GM23338 (cell line): ENCODE measurements around the gene IGSF9B. TPM values are rescaled to one million over a fixed set of nuclear protein-coding genes. Genes with fewer than 3 reads are reported as not detected.

Source experiments
- ATAC-seq: fragments of 200-7000 bp; cut with Tn5 transposase; 3 replicates; pipeline ENCODE4 v1.9.1; 2020
- DNase-seq: peaks from one replicate; pipeline ENCODE4 v3.0.0-alpha.2; 2015; ENCODE audit warnings: low spot score
- H2AFZ ChIP-seq: fragments of 200-600 bp; sonication (generic); 2 replicates; pipeline ENCODE4 v1.8.0; 2016; ENCODE audit warnings: antibody characterized with exemption, mild to moderate bottlenecking, moderate library complexity
- H3F3A ChIP-seq: fragments of 200-600 bp; sonication (generic); replicated peaks from 2 replicates; pipeline ENCODE4 v1.8.0; 2017; ENCODE audit warnings: antibody characterized with exemption, mixed run types, low read depth
- H3K27ac ChIP-seq: fragments of 200-600 bp; sonication (generic); 2 replicates; pipeline ENCODE4 v1.6.1; 2016; ENCODE audit warnings: low read depth
- H3K27me3 ChIP-seq: fragments of 200-600 bp; sonication (generic); 2 replicates; pipeline ENCODE4 v1.8.0; 2016; ENCODE audit warnings: mild to moderate bottlenecking, mixed run types, moderate library complexity; ENCODE audit not compliant: insufficient read depth
- H3K36me3 ChIP-seq: fragments of 200-600 bp; sonication (generic); 2 replicates; pipeline ENCODE4 v1.8.0; 2016; ENCODE audit warnings: mild to moderate bottlenecking; ENCODE audit not compliant: insufficient read depth
- H3K4me1 ChIP-seq: fragments of 200-600 bp; sonication (generic); 2 replicates; pipeline ENCODE4 v1.8.0; 2016; ENCODE audit warnings: mild to moderate bottlenecking, moderate library complexity; ENCODE audit not compliant: insufficient read depth
- H3K4me2 ChIP-seq: fragments of 200-600 bp; sonication (generic); 2 replicates; pipeline ENCODE4 v1.7.1; 2017; ENCODE audit warnings: mixed run types
- H3K4me3 ChIP-seq: fragments of 200-600 bp; sonication (generic); 2 replicates; pipeline ENCODE4 v1.6.1; 2016; ENCODE audit warnings: mixed run types
- H3K79me2 ChIP-seq: fragments of 200-600 bp; sonication (generic); replicated peaks from 2 replicates; pipeline ENCODE4 v1.8.0; 2017; ENCODE audit warnings: mild to moderate bottlenecking; ENCODE audit not compliant: insufficient read depth
- H3K9me2 ChIP-seq: fragments of 200-600 bp; sonication (generic); 2 replicates; pipeline ENCODE4 v1.8.0; 2017; ENCODE audit not compliant: insufficient read depth
- H4K20me1 ChIP-seq: fragments of 200-600 bp; sonication (generic); replicated peaks from 2 replicates; pipeline ENCODE4 v1.8.0; 2017; ENCODE audit warnings: mild to moderate bottlenecking; ENCODE audit not compliant: insufficient read depth
- H3K27ac Mint-ChIP-seq: 2 replicates; pipeline ENCODE4 v1.8.0; 2020; ENCODE audit warnings: inconsistent platforms, mild to moderate bottlenecking, moderate library complexity, mixed read lengths
- H3K27me3 Mint-ChIP-seq: 3 replicates; pipeline ENCODE4 v1.8.0; 2022; ENCODE audit warnings: low read depth, mild to moderate bottlenecking, moderate library complexity, mixed read lengths, inconsistent platforms; ENCODE audit not compliant: insufficient read depth, poor library complexity
- H3K36me3 Mint-ChIP-seq: 3 replicates; pipeline ENCODE4 v1.8.0; 2021; ENCODE audit warnings: low read depth, mild to moderate bottlenecking, inconsistent platforms, moderate library complexity, mixed read lengths
- H3K4me1 Mint-ChIP-seq: 3 replicates; pipeline ENCODE4 v1.8.0; 2020; ENCODE audit warnings: mild to moderate bottlenecking, inconsistent platforms, mixed read lengths
- H3K4me3 Mint-ChIP-seq: 3 replicates; pipeline ENCODE4 v1.8.0; 2021; ENCODE audit warnings: moderate library complexity, mild to moderate bottlenecking, inconsistent platforms, mixed read lengths
- H3K9me3 Mint-ChIP-seq: 3 replicates; pipeline ENCODE4 v1.8.0; 2020; ENCODE audit warnings: moderate library complexity, mild to moderate bottlenecking, inconsistent platforms, mixed read lengths
- CREB1 ChIP-seq: fragments of 250-450 bp; sonication (Bioruptor Pico); IDR thresholded peaks from 2 replicates; pipeline ENCODE4 v1.5.0; 2020; ENCODE audit warnings: low read depth, mild to moderate bottlenecking, moderate library complexity
- CTCF ChIP-seq, 2 experiments: fragments of 200-600 bp in 1 of 2; sonication (generic) in 1 of 2; conservative IDR thresholded peaks; 2 replicates each; pipeline versions ENCODE4 v1.5.1 to v1.6.1; 2016 to 2017; ENCODE audit warnings: antibody characterized with exemption in 2 of 2, low read depth in 2 of 2, mild to moderate bottlenecking in 2 of 2, moderate library complexity in 1 of 2
- ETS1 ChIP-seq: IDR thresholded peaks from 2 replicates; pipeline ENCODE4 v1.6.1; 2016; ENCODE audit warnings: antibody characterized with exemption
- EZH2 ChIP-seq: fragments of 200-600 bp; sonication (generic); IDR thresholded peaks from one replicate; pipeline ENCODE4 v1.8.0; 2017; ENCODE audit warnings: antibody characterized with exemption, mild to moderate bottlenecking, low read depth; ENCODE audit not compliant: unreplicated experiment
- EZH2phosphoT487 ChIP-seq: fragments of 200-600 bp; sonication (generic); IDR thresholded peaks from one replicate; pipeline ENCODE4 v1.8.1; 2018; ENCODE audit warnings: antibody characterized with exemption; ENCODE audit not compliant: unreplicated experiment
- JUNB ChIP-seq: IDR thresholded peaks from one replicate; pipeline ENCODE4 v1.6.1; 2016; ENCODE audit warnings: antibody characterized with exemption; ENCODE audit not compliant: unreplicated experiment
- NANOG ChIP-seq: IDR thresholded peaks from 2 replicates; pipeline ENCODE4 v1.6.1; 2016; ENCODE audit warnings: antibody characterized with exemption, borderline replicate concordance
- POLR2AphosphoS5 ChIP-seq: IDR thresholded peaks from 2 replicates; pipeline ENCODE4 v1.6.1; 2016; ENCODE audit warnings: antibody characterized with exemption, low read depth
- REST ChIP-seq: IDR thresholded peaks from one replicate; pipeline ENCODE4 v1.6.1; 2018; ENCODE audit warnings: antibody characterized with exemption; ENCODE audit not compliant: unreplicated experiment
- STAT1 ChIP-seq: IDR thresholded peaks from one replicate; pipeline ENCODE4 v1.6.1; 2016; ENCODE audit warnings: antibody characterized with exemption; ENCODE audit not compliant: unreplicated experiment
- ZNF114 ChIP-seq: fragments of 250-450 bp; sonication (Bioruptor Pico); IDR thresholded peaks from 2 replicates; pipeline ENCODE4 v1.5.0; 2020; ENCODE audit warnings: mild to moderate bottlenecking, moderate library complexity
- ZNF331 ChIP-seq: fragments of 250-450 bp; sonication (Bioruptor Pico); IDR thresholded peaks from 2 replicates; pipeline ENCODE4 v1.5.0; 2020; ENCODE audit warnings: low read depth, mild to moderate bottlenecking, moderate library complexity
- ZNF462 ChIP-seq: fragments of 250-450 bp; sonication (Bioruptor Pico); IDR thresholded peaks from 2 replicates; pipeline ENCODE4 v1.5.0; 2020; ENCODE audit warnings: mild to moderate bottlenecking, moderate library complexity
- polyA plus RNA-seq: library from polyadenylated mRNA; unstranded; fragments of >200 nt; fragmentation: Nextera tagmentation; extraction: Ambion mirVana; gene quantifications from 2 replicates; pipeline ENCODE4 v1.2.1, GENCODE V29; 2016
- total RNA-seq: library from RNA; depleted of rRNA; stranded (reverse); fragments of >200 nt; shearing (Covaris generic); gene quantifications from 2 replicates; pipeline ENCODE4 v1.2.3, GENCODE V29; 2014

Gene IGSF9B
- total and polyA plus RNA-seq, 2 experiments from 2014 or later: 8.7 to 51.2 TPM

GRCh38 chr11:133946051-133946450 lies 10.7 kb downstream of the IGSF9B start:
- H3K4me3 Mint-ChIP-seq: no peak overlapping the region
- TF ChIP-seq CREB1 (CRISPR knock-in tag): no peak
- no peak for TF ChIP-seq CTCF (conservative IDR thresholded peaks at IDR 0.05; ENCODE audit: low read depth in 2 of 2)
- TF ChIP-seq EZH2: no peak
- TF ChIP-seq NANOG: no peak
- TF ChIP-seq POLR2AphosphoS5: no peak
- no peak for TF ChIP-seq ZNF331 (CRISPR knock-in tag)
- TF ChIP-seq ZNF114 (CRISPR knock-in tag): no peak
- TF ChIP-seq EZH2phosphoT487: no peak
- no peak for TF ChIP-seq STAT1
- TF ChIP-seq ETS1: no peak
- TF ChIP-seq REST: no peak
- TF ChIP-seq JUNB: no peak
- TF ChIP-seq ZNF462 (CRISPR knock-in tag): no peak
- Histone ChIP-seq H4K20me1 (peaks cover 29% of the 10 kb centered on the region), H3K27me3 (no peaks in the 10 kb centered on the region), H3K4me1 (peaks cover 45% of the 10 kb centered on the region), H3K36me3 (peaks cover 10% of the 10 kb centered on the region; the same call in 1 of the 2 replicates), H3K79me2 (peaks cover 68% of the 10 kb centered on the region), H3K9me2 (no peaks in the 10 kb centered on the region), H2AFZ (no peak overlapping the region), H3F3A (no peaks in the 10 kb centered on the region), H3K4me3 (no peak overlapping the region), H3K27ac (no peak overlapping the region), H3K4me2 (no peak overlapping the region)
- peaks cover 33% of the 10 kb centered on the region for H3K36me3 Mint-ChIP-seq
- H3K27me3 Mint-ChIP-seq: peaks cover 19% of the 10 kb centered on the region
- ATAC-seq (no peak), DNase-seq (no peak)
- no peak overlapping the region for H3K27ac Mint-ChIP-seq
- H3K4me1 Mint-ChIP-seq: peaks cover 54% of the 10 kb centered on the region
- H3K9me3 Mint-ChIP-seq: no peaks in the 10 kb centered on the region; the same call in 2 of the 3 replicates
